Skeletal muscle satellite cell (primary cell): ENCODE measurements around the gene MSL2.
A peak's percentile ranks its signal among the peaks of the same experiment; 100 is the strongest.
"Not testable (repeated sequence)": the region's sequence is repeated elsewhere in the genome, so short reads cannot be mapped to it uniquely, and the experiment has no call there.

Source experiments
- H3K27me3 ChIP-seq: 2 replicates; pipeline ENCODE4 v1.7.0; 2013; ENCODE audit warnings: low read length; ENCODE audit not compliant: control insufficient read depth, insufficient read depth
- H3K36me3 ChIP-seq: 2 replicates; pipeline ENCODE4 v1.7.0; 2013; ENCODE audit warnings: mild to moderate bottlenecking, control low read depth, low read length; ENCODE audit not compliant: insufficient read depth
- H3K4me1 ChIP-seq: 2 replicates; pipeline ENCODE4 v1.7.0; 2013; ENCODE audit warnings: low read length; ENCODE audit not compliant: control insufficient read depth, insufficient read depth
- H3K4me2 ChIP-seq: 2 replicates; pipeline ENCODE4 v1.7.0; 2013; ENCODE audit warnings: mild to moderate bottlenecking, low read length
- H3K4me3 ChIP-seq: 2 replicates; pipeline ENCODE4 v1.7.0; 2013; ENCODE audit warnings: low read length
- H3K9ac ChIP-seq: 2 replicates; pipeline ENCODE4 v1.7.0; 2013; ENCODE audit warnings: mild to moderate bottlenecking, low read depth, low read length, moderate library complexity
- H3K9me3 ChIP-seq: replicated peaks from 2 replicates; pipeline ENCODE4 v1.7.0; 2013; ENCODE audit warnings: mild to moderate bottlenecking, control low read depth, low read length

The MSL2 gene

GRCh38 chr3:136162322-136162721, 33.8 kb downstream of the MSL2 start:
- no peaks in the 10 kb centered on the region for H3K27me3 ChIP-seq
- H3K9me3 ChIP-seq: no peaks in the 10 kb centered on the region
- no peak overlapping the region for H3K4me3 ChIP-seq
- no peak overlapping the region for H3K4me2 ChIP-seq
- peaks cover 4% of the 10 kb centered on the region for H3K4me1 ChIP-seq
- H3K9ac ChIP-seq: no peak overlapping the region
- H3K36me3 ChIP-seq: no peaks in the 10 kb centered on the region

DNA sequence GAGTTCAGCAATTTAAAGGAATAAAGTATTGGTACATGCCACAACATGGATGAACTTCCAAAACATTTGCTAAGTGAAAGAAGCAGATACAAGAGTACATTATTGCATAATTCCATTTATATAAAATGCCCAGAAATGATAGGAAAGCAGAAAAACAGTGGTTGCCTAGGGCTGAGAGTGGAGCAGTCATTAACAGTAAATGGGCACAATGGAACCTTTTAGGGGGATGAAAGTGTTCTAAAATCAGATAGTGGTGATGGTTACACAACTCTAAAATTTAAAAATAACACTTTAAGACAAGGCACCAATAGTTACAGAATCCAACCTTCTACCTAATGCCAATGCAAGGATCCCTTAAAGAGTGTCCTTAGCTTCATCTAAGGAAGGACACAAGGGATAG, 34.6 kb downstream of the MSL2 start:
- H3K9ac ChIP-seq: no peak overlapping the region
- no peaks in the 10 kb centered on the region for H3K36me3 ChIP-seq
- H3K4me1 ChIP-seq: peaks cover 2% of the 10 kb centered on the region
- H3K9me3 ChIP-seq: no peaks in the 10 kb centered on the region
- H3K4me3 ChIP-seq: no peak overlapping the region
- H3K4me2 ChIP-seq: no peak overlapping the region
- no peaks in the 10 kb centered on the region for H3K27me3 ChIP-seq

- Histone ChIP-seq H3K27me3 (no peaks in the 10 kb centered on the region), H3K9ac (no peak overlapping the region), H3K9me3 (no peaks in the 10 kb centered on the region), H3K4me2 (no peak overlapping the region), H3K4me1 (peaks cover 9% of the 10 kb centered on the region), H3K4me3 (no peak overlapping the region), H3K36me3 (peaks cover 20% of the 10 kb centered on the region)
These were observed 43.2 kb downstream of the MSL2 start for GRCh38 chr3:136152963-136153362.

- peaks cover 9% of the 10 kb centered on the region for H3K4me1 ChIP-seq
- no peak overlapping the region for H3K9ac ChIP-seq
- peaks cover 20% of the 10 kb centered on the region for H3K36me3 ChIP-seq
- no peak overlapping the region for H3K4me3 ChIP-seq
- no peak overlapping the region for H3K4me2 ChIP-seq
- H3K27me3 ChIP-seq: no peaks in the 10 kb centered on the region
- H3K9me3 ChIP-seq: no peaks in the 10 kb centered on the region
These were observed 43.8 kb downstream of the MSL2 start for GRCh38 chr3:136152176-136152843.

GRCh38 chr3:136151219-136151618, 44.9 kb downstream of the MSL2 start:
- no peak overlapping the region for H3K4me2 ChIP-seq
- no peak overlapping the region for H3K4me3 ChIP-seq
- no peaks in the 10 kb centered on the region for H3K27me3 ChIP-seq
- H3K36me3 ChIP-seq: peaks cover 20% of the 10 kb centered on the region
- peaks cover 13% of the 10 kb centered on the region for H3K4me1 ChIP-seq
- H3K9me3 ChIP-seq: no peaks in the 10 kb centered on the region
- no peak overlapping the region for H3K9ac ChIP-seq

- peaks cover 13% of the 10 kb centered on the region for H3K4me1 ChIP-seq
- no peaks in the 10 kb centered on the region for H3K9me3 ChIP-seq
- no peak overlapping the region for H3K4me3 ChIP-seq
These were observed 46.5 kb downstream of the MSL2 start for GRCh38 chr3:136149667-136150066.

GRCh38 chr3:136146981-136147729, 49.0 kb downstream of the MSL2 start:
- no peak overlapping the region for H3K9ac ChIP-seq
- H3K4me1 ChIP-seq: peaks cover 23% of the 10 kb centered on the region
- no peak overlapping the region for H3K4me3 ChIP-seq
- no peaks in the 10 kb centered on the region for H3K9me3 ChIP-seq
- H3K27me3 ChIP-seq: no peaks in the 10 kb centered on the region
- H3K36me3 ChIP-seq: peaks cover 25% of the 10 kb centered on the region
- no peak overlapping the region for H3K4me2 ChIP-seq

More at GRCh38 chr3:136149667-136150066, 46.5 kb downstream of the MSL2 start:
- Histone ChIP-seq H3K9ac (no peak overlapping the region), H3K36me3 (peaks cover 28% of the 10 kb centered on the region), H3K27me3 (no peaks in the 10 kb centered on the region), H3K4me2 (peak overlapping the region; percentile 18)

DNA sequence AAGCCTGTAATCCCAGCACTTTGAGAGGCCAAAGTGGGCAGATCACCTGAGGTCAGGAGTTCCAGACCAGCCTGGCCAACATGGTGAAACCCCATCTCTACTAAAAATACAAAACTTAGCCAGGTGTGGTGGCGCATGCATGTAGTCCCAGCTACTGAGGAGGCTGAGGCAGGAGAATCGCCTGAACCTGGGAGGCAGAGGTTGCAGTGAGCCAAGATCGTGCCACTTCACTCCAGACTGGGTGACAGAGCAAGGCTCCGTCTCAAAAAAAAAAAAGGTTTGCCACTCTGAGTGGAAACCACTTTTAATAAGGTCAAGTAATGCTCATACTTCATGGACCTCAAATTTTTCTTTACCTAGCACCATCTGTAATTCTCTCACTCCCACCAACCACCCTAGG, 51.7 kb downstream of the MSL2 start:
- not testable (repeated sequence) for H3K36me3 ChIP-seq, H3K4me3 ChIP-seq, H3K4me2 ChIP-seq, H3K9ac ChIP-seq, H3K27me3 ChIP-seq, H3K9me3 ChIP-seq
- peaks cover 28% of the 10 kb centered on the region for H3K4me1 ChIP-seq

DNA sequence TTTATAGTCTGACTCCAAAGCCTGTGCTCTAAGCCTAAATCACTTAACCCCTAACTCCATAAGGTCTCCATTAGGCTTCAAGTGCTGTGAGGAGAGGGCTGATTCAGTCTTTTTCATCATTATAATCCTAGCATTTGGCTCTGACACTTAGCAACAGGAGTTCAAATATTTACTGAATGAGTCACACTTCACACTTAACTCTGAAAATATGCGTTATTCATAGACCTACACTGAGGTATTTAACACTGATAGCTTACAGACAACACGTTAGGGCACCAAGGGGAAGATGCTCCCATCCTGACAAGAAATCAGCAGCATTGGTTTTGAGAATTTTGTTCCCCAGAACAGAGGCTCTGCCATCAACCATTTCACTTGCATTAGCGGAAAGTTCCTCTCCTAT, 53.5 kb downstream of the MSL2 start:
- H3K4me1 ChIP-seq: peaks cover 25% of the 10 kb centered on the region
- no peaks in the 10 kb centered on the region for H3K27me3 ChIP-seq
- peaks cover 8% of the 10 kb centered on the region for H3K36me3 ChIP-seq
- peak overlapping the region; percentile 13 for H3K9ac ChIP-seq
- H3K9me3 ChIP-seq: no peaks in the 10 kb centered on the region
- H3K4me3 ChIP-seq: no peak overlapping the region
- peak overlapping the region; percentile 20 for H3K4me2 ChIP-seq

DNA sequence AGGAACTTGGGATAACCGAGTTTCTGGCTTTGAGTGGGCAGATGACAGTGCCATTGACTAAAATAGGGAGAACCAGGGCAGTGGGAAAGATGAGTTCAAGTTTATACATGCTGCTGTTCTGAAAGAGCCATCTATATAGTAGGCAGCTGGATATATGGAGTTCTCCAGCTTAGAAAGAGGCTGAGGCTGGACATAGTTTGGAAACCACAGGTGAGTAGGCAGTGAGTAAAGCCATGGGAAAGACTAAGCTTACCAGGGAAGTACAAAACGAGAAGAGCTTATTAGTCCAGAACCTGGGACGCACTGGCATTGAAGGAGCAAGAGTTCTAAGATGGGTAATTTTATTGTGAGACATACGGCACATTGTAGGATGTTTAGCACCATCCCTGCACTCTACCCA, 54.2 kb downstream of the MSL2 start:
- no peaks in the 10 kb centered on the region for H3K9me3 ChIP-seq
- H3K9ac ChIP-seq: peak overlapping the region; percentile 13
- H3K4me3 ChIP-seq: no peak overlapping the region
- peak overlapping the region; percentile 20 for H3K4me2 ChIP-seq
- peaks cover 22% of the 10 kb centered on the region for H3K4me1 ChIP-seq
- H3K27me3 ChIP-seq: no peaks in the 10 kb centered on the region
- peaks cover 8% of the 10 kb centered on the region for H3K36me3 ChIP-seq

DNA sequence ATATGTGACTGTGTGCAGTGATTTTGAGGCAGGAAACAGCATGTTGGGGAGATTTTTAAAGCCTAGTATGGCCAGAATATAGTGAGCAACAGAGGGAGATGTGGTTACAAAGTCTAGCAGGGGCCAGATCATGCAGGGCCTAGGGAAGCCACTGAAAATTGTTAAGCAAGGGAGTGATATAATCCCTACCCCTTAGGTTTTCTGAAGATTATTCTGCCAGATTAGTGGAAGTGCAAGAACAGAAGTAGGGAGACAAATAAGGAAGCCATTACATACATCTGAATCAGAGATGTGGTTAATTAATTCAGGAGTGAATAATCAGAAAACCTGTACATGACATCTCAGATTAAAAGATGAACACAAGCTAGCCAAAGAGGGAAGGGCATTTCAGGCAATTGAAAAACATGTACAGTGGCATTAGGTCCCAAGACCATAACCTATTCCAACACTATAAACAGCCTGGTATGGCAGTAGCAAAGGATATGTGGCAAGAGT, 54.8 kb downstream of the MSL2 start:
- Histone ChIP-seq H3K36me3 (peaks cover 8% of the 10 kb centered on the region), H3K4me2 (no peak overlapping the region), H3K27me3 (no peaks in the 10 kb centered on the region), H3K9me3 (no peaks in the 10 kb centered on the region), H3K4me3 (no peak overlapping the region), H3K9ac (no peak overlapping the region), H3K4me1 (peaks cover 21% of the 10 kb centered on the region)

DNA sequence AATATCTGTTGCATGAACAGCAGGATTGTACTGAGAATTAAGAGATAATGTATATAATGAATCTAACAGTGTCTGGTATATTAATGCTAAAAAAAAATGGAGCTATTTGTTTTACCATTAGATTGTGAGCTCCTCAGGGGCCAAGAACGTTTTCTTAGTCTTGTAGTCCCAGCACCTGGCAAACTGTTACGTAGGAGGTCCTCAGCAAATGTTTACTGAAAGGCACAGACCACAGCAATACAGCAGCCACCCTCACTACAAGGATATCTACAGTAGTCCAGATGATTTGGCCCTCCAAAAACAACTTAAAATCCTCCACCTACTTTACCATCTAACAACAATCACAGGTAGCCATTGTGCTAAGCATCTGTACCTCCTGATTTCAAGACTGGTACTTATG, 59.7 kb downstream of the MSL2 start:
- no peak overlapping the region for H3K4me2 ChIP-seq
- peaks cover 5% of the 10 kb centered on the region for H3K4me1 ChIP-seq
- H3K9me3 ChIP-seq: no peaks in the 10 kb centered on the region
- H3K9ac ChIP-seq: no peak overlapping the region
- H3K4me3 ChIP-seq: no peak overlapping the region
- no peaks in the 10 kb centered on the region for H3K36me3 ChIP-seq
- H3K27me3 ChIP-seq: no peaks in the 10 kb centered on the region
